NB4 (cell line): Measurements from ENCODE around the gene NAP1L5.
A peak's percentile ranks its signal among the peaks of the same experiment; 100 is the strongest.

Source experiments
- DNase-seq: peaks from one replicate; pipeline ENCODE4 v3.0.0; 2010; ENCODE audit warnings: low read depth
- H3K4me3 ChIP-seq: one replicate; pipeline ENCODE4 v1.5.1; 2011; ENCODE audit warnings: mild to moderate bottlenecking, low read depth, low read length, moderate library complexity
- MYC ChIP-seq: IDR thresholded peaks from 2 replicates; pipeline ENCODE4 v1.6.1; 2011; ENCODE audit warnings: low read depth, low read length
- POLR2A ChIP-seq: IDR thresholded peaks from 2 replicates; pipeline ENCODE4 v1.6.1; 2011; ENCODE audit warnings: mild to moderate bottlenecking; ENCODE audit not compliant: insufficient read length; ENCODE audit errors: extremely low read depth
- TF ChIP-seq, protein P1 (sequence below): IDR thresholded peaks from one replicate; pipeline ENCODE4 v1.5.1; 2012; ENCODE audit warnings: low read depth, low read length
- TF ChIP-seq, protein P2 (sequence below): IDR thresholded peaks from 2 replicates; pipeline ENCODE4 v1.6.1; 2011; ENCODE audit warnings: low read depth, low read length

Gene NAP1L5

DNA sequence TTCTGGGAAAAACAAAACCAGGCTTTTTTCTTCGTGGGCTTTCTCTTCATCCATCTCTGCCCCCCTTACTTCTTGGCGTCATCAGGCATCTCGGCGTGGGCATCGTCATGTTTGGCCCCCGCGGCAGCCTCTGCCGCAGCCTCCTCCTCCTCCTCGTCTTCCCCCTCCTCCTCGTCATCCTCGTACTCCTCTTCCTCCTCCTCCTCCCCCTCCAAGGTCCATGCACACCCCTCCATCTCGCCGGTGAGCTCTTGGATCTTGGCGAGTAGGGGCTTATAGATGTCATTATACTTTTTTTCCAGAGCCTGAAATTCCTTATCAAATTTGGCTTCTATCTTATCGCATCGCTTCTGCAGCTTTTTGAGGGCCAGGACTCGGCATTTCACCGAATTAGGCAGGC lies 488 bp downstream of the NAP1L5 start:
- TF ChIP-seq POLR2A (no peak), MYC (no peak)
- TF ChIP-seq, protein P1, sequence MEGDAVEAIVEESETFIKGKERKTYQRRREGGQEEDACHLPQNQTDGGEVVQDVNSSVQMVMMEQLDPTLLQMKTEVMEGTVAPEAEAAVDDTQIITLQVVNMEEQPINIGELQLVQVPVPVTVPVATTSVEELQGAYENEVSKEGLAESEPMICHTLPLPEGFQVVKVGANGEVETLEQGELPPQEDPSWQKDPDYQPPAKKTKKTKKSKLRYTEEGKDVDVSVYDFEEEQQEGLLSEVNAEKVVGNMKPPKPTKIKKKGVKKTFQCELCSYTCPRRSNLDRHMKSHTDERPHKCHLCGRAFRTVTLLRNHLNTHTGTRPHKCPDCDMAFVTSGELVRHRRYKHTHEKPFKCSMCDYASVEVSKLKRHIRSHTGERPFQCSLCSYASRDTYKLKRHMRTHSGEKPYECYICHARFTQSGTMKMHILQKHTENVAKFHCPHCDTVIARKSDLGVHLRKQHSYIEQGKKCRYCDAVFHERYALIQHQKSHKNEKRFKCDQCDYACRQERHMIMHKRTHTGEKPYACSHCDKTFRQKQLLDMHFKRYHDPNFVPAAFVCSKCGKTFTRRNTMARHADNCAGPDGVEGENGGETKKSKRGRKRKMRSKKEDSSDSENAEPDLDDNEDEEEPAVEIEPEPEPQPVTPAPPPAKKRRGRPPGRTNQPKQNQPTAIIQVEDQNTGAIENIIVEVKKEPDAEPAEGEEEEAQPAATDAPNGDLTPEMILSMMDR = no peak
- TF ChIP-seq, protein P2, sequence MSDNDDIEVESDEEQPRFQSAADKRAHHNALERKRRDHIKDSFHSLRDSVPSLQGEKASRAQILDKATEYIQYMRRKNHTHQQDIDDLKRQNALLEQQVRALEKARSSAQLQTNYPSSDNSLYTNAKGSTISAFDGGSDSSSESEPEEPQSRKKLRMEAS = no peak
- peak; percentile 4 for DNase-seq
- H3K4me3 ChIP-seq = peak overlapping the region; percentile 51

DNA sequence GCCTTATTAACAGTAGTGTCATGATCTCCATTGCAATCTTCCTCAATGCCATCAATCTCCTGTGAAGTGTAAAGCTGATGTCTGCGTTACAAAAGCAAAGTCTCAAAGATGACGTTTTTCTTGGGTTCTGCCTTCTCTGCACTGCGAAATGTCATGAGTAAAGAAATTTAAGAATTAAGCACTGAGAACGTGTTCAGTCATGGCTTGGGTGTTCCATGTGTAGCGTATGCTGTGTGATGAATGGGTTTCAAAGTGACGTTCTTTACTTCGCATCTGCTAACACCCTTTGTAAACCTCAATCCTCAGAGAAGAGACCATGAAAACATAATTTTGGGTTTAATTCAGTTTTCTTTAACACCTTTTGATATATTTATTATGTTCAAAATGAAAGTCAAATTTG lies 999 bp downstream of the NAP1L5 start:
- DNase-seq = no peak
- TF ChIP-seq, protein P2 = no peak
- TF ChIP-seq, protein P1 = no peak
- TF ChIP-seq MYC (no peak), POLR2A (no peak)
- H3K4me3 ChIP-seq = no peak overlapping the region

DNA sequence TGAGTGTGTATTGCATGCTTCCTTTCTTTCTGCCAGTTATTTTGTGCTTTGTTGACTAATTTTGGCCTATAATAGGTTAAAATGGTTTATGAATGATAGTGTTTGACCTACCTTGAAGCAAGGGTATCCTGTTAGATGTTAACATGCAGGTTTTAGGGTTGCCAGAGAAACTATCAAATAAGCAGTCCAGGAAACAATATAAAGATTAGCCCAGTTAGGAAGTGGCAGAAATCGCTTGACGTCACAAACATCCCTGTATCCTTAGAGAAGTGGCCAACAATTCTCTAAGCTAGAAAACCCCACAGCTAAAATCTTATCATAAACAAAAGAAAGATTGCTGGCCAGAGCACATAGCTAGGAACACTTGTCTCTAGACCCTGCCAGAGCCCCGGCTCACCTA lies 3.8 kb downstream of the NAP1L5 start:
- no peak for DNase-seq
- no peak overlapping the region for H3K4me3 ChIP-seq
- TF ChIP-seq, protein P2 = no peak
- TF ChIP-seq POLR2A (no peak), MYC (no peak)
- TF ChIP-seq, protein P1 = no peak

DNA sequence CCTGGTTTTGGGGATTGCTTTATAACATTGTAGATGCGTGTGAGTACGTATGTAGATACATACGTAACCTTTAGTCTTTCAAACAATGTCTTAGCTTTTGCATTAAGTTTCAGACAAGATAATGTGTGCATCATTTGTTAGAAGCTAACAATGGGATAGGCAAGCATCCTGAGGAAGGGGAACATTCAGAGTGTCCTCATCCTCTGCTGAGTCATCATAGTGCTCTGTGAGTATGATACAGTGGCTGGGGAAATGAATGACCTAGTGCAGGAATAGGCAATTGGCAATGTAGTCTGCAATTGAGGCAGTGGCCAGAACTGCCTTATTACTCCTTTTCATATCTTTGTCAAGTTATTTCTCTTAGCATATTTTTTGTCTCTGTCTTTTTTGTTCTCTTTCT lies 7.3 kb downstream of the NAP1L5 start:
- TF ChIP-seq, protein P1 = no peak
- no peak for TF ChIP-seq MYC
- TF ChIP-seq, protein P2 = no peak
- no peak overlapping the region for H3K4me3 ChIP-seq
- peak; percentile 26 for DNase-seq

DNA sequence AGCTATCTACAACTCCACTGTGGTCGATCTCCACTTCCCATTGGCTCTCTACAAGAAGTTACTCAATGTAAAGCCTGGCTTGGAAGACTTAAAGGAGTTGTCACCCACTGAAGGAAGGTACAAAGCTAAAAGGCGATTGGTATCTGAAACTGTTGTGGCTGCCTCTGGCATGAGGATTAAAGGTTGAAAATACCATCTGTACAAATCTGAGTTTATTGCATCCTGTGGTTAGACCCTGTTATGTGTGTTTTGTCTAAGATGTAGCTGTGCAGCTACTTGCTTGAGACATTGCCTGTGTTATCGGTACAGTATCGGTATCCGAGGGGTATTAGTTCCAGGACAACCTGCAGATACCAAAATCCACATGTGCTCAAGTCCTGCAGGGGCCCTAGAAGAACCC lies 16.4 kb downstream of the NAP1L5 start:
- no peak for DNase-seq
- H3K4me3 ChIP-seq = no peak overlapping the region
- no peak for TF ChIP-seq POLR2A
- TF ChIP-seq, protein P1 = no peak
- TF ChIP-seq, protein P2 = no peak
- TF ChIP-seq MYC = no peak

DNA sequence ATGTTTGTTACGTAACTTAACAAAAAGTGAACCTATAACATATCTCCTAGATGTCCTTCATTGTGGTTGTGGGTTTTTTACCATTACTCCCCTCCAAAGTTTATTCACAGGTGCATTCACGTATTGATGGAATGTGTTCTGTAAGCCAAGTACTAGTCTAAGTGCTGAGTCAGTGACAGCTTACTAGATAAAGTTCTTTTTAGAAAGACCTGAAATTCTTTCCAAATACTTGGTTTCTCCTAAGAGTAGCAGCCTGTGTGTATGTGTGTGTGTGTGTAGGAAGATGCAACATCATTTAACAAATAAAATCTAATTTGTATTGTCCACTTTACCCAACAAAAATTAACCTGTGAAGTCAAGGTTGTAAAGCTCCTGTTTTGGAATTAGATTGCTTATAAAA lies 22.1 kb downstream of the NAP1L5 start:
- DNase-seq = no peak
- TF ChIP-seq, protein P1 = no peak
- TF ChIP-seq MYC (no peak), POLR2A (no peak)
- TF ChIP-seq, protein P2 = no peak
- no peak overlapping the region for H3K4me3 ChIP-seq
